GM21526 (cell line): ENCODE measurements around the gene ZFP64.

ENCODE experiments used
- ATAC-seq: cut with Tn5 transposase; IDR thresholded peaks from one replicate; pipeline ENCODE4 v1.9.1; 2021; ENCODE audit warnings: moderate library complexity; ENCODE audit not compliant: unreplicated experiment, low FRiP score

ZFP64 gene

GRCh38 chr20:52118016-52118623 lies 73.5 kb downstream of the ZFP64 start:
- ATAC-seq, result no peak

GRCh38 chr20:52110456-52110855 lies 81.1 kb downstream of the ZFP64 start:
- ATAC-seq, result no peak

- ATAC-seq, result no peak
These were observed 85.8 kb downstream of the ZFP64 start for GRCh38 chr20:52105442-52106422.

- no peak for ATAC-seq
These were observed 86.8 kb downstream of the ZFP64 start for GRCh38 chr20:52104546-52105441.

GRCh38 chr20:52103913-52104545 lies 87.5 kb downstream of the ZFP64 start:
- no peak for ATAC-seq

- no peak for ATAC-seq
These were observed 88.2 kb downstream of the ZFP64 start for GRCh38 chr20:52103335-52103912.

- no peak for ATAC-seq
These were observed 89.0 kb downstream of the ZFP64 start for GRCh38 chr20:52102559-52102958.

GRCh38 chr20:52102126-52102525 lies 89.5 kb downstream of the ZFP64 start:
- ATAC-seq, result no peak
